ENCODE results near the gene BOC. TPM values are rescaled to one million over a fixed set of nuclear protein-coding genes. Genes with fewer than 3 reads are reported as not detected.

Gene BOC
- total and polyA plus RNA-seq, 10 donors, result 1.5 to 21.9 (median 13.5) TPM

DNA sequence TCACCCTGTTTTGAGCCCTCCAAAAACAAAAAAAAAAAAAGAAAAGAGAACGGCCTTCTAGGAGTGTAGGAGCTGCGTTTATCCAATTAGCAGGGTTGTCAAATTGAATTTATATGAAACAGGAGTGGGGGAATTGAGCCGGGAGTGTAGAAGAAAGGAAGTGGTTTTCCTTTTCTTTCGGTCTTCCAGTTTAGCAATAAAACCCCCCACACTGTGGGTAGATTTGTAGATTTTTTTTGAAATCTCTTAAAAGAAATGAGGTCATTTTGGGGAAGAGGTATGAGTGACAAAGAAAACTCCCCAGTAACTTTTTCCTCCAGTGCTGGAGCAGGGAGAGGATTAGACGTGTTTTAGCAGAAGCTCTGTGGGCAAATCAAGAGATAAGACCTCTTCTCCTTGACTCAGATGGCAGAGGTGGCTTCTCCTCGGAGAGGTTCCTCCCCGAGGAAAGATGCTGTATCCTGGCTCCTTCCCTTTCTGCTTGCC lies 30.8 kb downstream of the BOC start:
- TF ChIP-seq, protein P1, sequence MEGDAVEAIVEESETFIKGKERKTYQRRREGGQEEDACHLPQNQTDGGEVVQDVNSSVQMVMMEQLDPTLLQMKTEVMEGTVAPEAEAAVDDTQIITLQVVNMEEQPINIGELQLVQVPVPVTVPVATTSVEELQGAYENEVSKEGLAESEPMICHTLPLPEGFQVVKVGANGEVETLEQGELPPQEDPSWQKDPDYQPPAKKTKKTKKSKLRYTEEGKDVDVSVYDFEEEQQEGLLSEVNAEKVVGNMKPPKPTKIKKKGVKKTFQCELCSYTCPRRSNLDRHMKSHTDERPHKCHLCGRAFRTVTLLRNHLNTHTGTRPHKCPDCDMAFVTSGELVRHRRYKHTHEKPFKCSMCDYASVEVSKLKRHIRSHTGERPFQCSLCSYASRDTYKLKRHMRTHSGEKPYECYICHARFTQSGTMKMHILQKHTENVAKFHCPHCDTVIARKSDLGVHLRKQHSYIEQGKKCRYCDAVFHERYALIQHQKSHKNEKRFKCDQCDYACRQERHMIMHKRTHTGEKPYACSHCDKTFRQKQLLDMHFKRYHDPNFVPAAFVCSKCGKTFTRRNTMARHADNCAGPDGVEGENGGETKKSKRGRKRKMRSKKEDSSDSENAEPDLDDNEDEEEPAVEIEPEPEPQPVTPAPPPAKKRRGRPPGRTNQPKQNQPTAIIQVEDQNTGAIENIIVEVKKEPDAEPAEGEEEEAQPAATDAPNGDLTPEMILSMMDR (IDR thresholded peaks at IDR 0.05 in 8 of 11, conservative IDR thresholded peaks at IDR 0.05 in 3 of 11), result no peak
- TF ChIP-seq POLR2AphosphoS5 (IDR thresholded peaks at IDR 0.05), result no peak
- TF ChIP-seq POLR2A (IDR thresholded peaks at IDR 0.05), result no peak
- H3K27ac ChIP-seq, result peak overlapping the region in 5 of 8 donors; percentile 29 to 63 (median 43)
- H3K27me3 ChIP-seq (replicated peaks in 1 of 7), result peaks cover 0 to 4% (median 0%) of the 10 kb centered on the region in 7 donors
- intact Hi-C loops (cut with DNase I; ENCODE audit: low total_unique reads), result no loop called here
- WGBS, 5 donors, result 13 to 27% (median 17%) methylated on average over 7 of the region's 7 CpGs
- no peaks in the 10 kb centered on the region for H3K36me3 ChIP-seq
- H3K4me3 ChIP-seq, result no peak overlapping the region
- H3K4me1 ChIP-seq, result peaks cover 0 to 12% (median 0%) of the 10 kb centered on the region in 6 donors
- DNase-seq, result no peak
- no peaks in the 10 kb centered on the region for H3K9me3 ChIP-seq

DNA sequence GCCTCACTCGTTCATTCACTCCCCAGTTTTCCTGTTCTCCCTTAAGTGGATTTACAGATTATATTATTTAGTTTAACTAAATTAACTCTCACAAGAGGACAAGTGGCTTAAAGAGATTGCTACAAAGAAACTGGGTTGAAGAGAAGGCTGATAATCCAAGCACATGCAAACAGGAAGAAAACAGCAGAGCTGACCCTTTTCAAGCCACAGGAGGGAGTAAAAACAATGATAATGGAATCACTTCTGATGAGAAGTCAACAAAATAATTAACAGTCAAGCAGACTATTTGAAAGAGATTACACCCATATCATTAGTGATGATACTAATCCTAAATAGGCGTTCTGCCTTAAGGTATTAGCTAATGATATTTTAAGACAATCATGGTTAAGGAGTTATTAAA lies 31.7 kb downstream of the BOC start:
- 75 to 88% (median 81%) methylated on average over 2 of the region's 2 CpGs for WGBS, 5 donors
- no peak for DNase-seq
- Histone ChIP-seq H3K4me3 (no peak overlapping the region), H3K27me3 (replicated peaks in 1 of 7) (peaks cover 0 to 4% (median 0%) of the 10 kb centered on the region in 7 donors), H3K36me3 (no peaks in the 10 kb centered on the region), H3K9me3 (no peaks in the 10 kb centered on the region), H3K27ac (peak overlapping the region in 2 of 8 donors; percentile 43 to 63), H3K4me1 (peaks cover 0 to 12% (median 0%) of the 10 kb centered on the region in 6 donors)
- intact Hi-C loops (cut with DNase I; ENCODE audit: low total_unique reads), result no loop called here
- TF ChIP-seq POLR2A (IDR thresholded peaks at IDR 0.05) (no peak), POLR2AphosphoS5 (IDR thresholded peaks at IDR 0.05) (no peak)
- TF ChIP-seq, protein P1 (IDR thresholded peaks at IDR 0.05 in 8 of 11, conservative IDR thresholded peaks at IDR 0.05 in 3 of 11), result no peak

DNA sequence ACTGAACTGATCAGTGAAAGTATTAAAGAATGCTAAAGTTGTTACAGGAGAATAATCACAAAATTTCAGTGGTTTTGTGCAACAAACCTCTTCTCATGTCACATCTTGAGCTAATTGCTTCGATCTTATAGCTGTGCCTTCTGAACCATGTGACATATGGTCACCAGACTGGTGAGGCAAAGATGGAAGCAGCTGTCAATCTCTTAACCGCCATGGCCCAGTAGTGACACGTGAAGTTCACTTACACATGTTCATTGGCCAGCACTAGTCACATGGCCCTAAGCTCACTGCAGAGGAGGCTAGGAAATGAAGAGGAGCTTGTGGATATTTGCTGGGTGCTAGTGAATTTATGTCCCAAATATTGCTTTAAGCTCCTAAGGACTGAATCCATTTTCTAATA lies 32.5 kb downstream of the BOC start:
- Histone ChIP-seq H3K4me1 (peaks cover 0 to 12% (median 0%) of the 10 kb centered on the region in 6 donors), H3K27me3 (replicated peaks in 1 of 7) (peaks cover 0 to 4% (median 0%) of the 10 kb centered on the region in 7 donors), H3K36me3 (no peaks in the 10 kb centered on the region), H3K4me3 (no peak overlapping the region), H3K9me3 (no peaks in the 10 kb centered on the region), H3K27ac (no peak overlapping the region)
- no peak for DNase-seq
- TF ChIP-seq POLR2A (IDR thresholded peaks at IDR 0.05) (no peak), POLR2AphosphoS5 (IDR thresholded peaks at IDR 0.05) (no peak)
- TF ChIP-seq, protein P1 (IDR thresholded peaks at IDR 0.05 in 8 of 11, conservative IDR thresholded peaks at IDR 0.05 in 3 of 11), result no peak
- 84 to 94% (median 89%) methylated on average over 3 of the region's 3 CpGs for WGBS, 5 donors
- intact Hi-C loops (cut with DNase I; ENCODE audit: low total_unique reads), result no loop called here

DNA sequence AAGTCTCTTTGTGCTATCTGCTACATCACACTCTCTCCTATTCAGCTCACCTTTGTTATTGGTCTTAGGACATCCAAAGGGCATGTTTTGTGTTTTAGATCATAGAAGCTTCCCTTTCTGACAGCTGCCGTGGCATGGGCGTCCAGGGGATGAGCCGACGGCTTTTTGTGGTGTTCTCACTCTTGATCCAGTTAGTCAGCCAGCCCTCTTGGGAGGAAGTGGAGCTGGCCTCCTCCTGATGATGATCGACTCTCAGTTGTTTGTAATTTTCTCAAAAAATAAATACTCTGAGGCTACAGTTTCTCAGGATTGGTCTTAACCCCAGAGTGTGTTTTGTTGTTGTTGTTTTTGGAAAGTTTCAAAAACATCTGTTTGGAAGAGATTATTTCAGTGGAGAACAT lies 34.4 kb downstream of the BOC start:
- 39 to 63% (median 50%) methylated on average over 5 of the region's 5 CpGs for WGBS, 5 donors
- Histone ChIP-seq H3K27ac (peak overlapping the region in 1 of 8 donors; percentile 54), H3K27me3 (replicated peaks in 1 of 7) (no peaks in the 10 kb centered on the region), H3K4me3 (no peak overlapping the region), H3K9me3 (no peaks in the 10 kb centered on the region), H3K4me1 (peaks cover 0 to 12% (median 0%) of the 10 kb centered on the region in 6 donors), H3K36me3 (no peaks in the 10 kb centered on the region)
- intact Hi-C loops (cut with DNase I; ENCODE audit: low total_unique reads), result no loop called here
- DNase-seq, result no peak
- TF ChIP-seq POLR2AphosphoS5 (IDR thresholded peaks at IDR 0.05), result no peak
- TF ChIP-seq POLR2A (IDR thresholded peaks at IDR 0.05), result no peak
- TF ChIP-seq, protein P1 (IDR thresholded peaks at IDR 0.05 in 8 of 11, conservative IDR thresholded peaks at IDR 0.05 in 3 of 11), result no peak
